Measurements from ENCODE around the gene ACSL1.
"Not testable (repeated sequence)": the region's sequence is repeated elsewhere in the genome, so short reads cannot be mapped to it uniquely, and the experiment has no call there.

The ACSL1 gene

DNA sequence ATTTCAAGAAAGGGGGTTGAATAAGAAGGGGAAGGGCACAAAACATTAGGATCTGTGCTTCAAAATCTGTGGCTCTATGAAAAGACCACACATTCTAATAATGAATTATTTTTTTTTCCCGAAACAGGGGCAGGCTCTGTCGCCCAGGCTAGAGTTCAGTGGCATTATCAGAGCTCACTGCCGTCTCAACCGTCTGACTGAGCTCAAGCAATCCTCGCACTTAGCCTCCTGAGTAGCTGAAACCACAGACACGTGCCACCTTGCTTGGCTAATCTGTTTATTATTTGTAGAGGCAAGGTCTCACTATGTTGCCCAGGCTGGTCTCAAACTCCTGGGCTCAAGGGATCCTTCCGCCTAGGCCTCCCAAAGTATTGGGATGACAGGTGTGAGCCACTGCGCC lies 33.4 kb downstream of the ACSL1 start:
- DNase-seq: no peak

DNA sequence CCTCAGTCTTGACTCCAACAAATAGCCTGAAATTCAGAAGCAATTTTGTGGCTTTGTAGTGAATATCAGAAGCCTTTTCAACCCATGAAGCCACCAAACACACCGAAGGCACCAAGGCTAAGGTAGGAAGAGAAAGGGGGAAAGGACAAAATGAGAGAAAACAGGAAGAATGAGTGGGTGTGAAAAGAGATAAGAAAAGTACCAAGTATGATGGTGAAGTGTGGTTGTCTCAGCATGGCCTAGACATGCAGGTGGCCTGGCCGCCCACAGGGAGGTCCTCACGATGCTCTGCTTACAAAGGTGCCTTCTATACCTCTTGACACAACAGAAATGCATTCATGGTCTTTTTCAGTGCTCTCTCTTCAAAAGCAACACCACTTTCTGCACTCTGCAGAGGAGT lies 34.9 kb downstream of the ACSL1 start:
- DNase-seq: no peak

- no peak for DNase-seq
These were observed 37.8 kb downstream of the ACSL1 start for GRCh38 chr4:184787766-184788503.

DNA sequence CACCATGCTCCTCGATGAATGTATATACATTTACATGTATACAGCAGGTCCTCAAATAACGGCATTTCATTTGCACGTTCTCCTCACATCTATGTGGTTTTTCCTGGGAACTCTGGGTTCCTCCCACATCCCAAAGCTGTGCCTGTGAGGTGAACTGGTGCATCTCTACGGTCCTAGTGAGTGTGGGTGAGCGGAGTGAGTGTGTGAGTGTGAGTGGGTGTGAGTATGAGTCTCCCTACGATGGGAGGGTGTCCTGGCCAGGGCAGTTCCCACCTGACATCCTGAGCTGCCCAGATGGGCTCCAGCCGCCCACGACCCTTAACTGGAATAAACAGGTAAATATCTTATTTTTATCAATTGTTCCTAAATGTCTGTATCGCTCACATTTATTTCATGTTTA lies 40.0 kb downstream of the ACSL1 start:
- DNase-seq: no peak

- no peak for DNase-seq
These were observed 41.0 kb downstream of the ACSL1 start for GRCh38 chr4:184784628-184785257.

DNA sequence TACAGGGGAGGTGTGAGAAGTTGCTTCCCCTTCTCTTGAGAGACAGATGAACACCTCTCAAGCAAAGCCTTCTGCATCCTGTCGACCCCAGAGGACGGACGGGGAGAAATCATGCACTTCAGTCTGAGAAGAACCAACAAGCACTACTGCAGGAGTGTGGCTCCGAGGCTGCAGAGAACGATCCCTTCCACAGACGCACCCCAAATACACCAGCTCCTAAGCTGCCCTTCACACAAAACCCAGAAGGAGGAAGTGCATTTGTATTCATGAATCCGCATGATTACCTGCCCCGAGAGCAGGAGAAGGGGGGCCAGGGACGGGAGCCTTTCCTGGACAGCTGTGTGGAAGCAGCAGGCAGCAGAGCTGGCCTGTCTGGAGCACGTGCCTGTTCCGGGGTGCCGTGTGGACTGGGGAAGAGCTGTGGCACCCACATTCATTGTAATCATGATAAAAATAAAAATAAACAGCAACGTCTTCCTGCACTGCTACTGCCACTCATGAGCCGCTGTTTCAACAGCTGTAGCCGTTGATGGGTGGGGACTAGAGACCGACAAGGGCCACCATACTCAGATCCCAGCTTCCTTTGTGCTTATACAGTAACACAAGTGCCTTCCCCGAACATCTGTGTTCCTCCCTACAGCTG lies 42.9 kb downstream of the ACSL1 start:
- peak; percentile 16 for DNase-seq

DNA sequence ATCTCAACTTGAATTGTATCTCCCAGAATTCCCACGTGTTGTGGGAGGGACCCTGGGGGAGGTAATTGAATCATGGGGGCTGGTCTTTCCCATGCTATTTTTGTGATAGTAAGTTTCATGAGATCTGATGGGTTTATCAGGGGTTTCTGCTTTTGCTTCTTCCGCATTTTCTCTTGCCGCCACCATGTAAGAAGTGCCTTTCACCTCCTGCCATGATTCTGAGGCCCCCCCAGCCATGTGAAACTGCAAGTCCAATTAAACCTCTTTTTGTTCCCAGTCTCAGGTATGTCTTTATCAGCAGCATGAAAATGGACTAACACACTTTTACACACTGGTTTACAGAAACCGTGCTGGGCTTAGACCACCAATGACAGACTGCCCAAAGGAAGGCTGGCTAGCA lies 46.6 kb downstream of the ACSL1 start:
- DNase-seq: not testable (repeated sequence)

DNA sequence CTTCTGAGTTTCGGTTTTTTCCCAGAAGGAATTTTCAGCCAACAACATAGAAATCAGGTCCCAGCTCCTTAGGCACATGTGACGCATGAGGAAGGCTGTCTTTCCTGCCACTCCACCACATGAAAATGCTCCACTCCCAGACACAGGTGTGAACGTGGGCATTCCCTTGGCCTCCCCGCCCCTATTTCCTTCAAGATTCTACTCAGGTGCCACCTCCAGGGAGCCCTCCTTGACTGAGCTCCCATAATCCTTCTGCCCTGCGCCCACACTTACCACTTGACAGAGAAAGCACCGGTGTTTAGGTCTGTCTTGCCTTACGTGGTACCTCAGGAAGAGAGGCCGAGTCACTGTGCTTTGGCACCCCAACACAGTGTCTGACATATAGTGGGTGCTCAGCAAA lies 47.4 kb downstream of the ACSL1 start:
- no peak for DNase-seq

DNA sequence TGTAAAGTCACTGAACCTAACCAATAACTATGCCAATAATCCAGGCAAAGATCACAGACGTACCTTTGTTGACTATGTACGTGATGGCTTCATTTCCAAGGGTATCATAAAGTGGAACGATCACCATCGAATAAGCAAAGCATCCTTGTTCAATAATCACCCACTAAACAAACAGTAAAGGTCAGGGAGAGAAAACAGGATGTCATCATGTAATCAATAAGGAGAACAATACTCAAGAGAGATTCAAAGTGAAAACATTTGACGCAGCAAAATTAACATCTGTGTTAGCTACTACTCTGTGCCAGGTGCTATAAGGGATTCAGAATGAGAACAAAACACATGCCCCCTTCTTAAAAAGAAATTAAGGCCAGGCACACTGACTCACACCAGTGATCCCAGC lies 48.9 kb downstream of the ACSL1 start:
- no peak for DNase-seq

GRCh38 chr4:184775854-184776555 lies 49.8 kb downstream of the ACSL1 start:
- no peak for DNase-seq

- DNase-seq: no peak
These were observed 51.6 kb downstream of the ACSL1 start for GRCh38 chr4:184774152-184774551.

- DNase-seq: no peak
These were observed 54.4 kb downstream of the ACSL1 start for GRCh38 chr4:184771416-184771815.

DNA sequence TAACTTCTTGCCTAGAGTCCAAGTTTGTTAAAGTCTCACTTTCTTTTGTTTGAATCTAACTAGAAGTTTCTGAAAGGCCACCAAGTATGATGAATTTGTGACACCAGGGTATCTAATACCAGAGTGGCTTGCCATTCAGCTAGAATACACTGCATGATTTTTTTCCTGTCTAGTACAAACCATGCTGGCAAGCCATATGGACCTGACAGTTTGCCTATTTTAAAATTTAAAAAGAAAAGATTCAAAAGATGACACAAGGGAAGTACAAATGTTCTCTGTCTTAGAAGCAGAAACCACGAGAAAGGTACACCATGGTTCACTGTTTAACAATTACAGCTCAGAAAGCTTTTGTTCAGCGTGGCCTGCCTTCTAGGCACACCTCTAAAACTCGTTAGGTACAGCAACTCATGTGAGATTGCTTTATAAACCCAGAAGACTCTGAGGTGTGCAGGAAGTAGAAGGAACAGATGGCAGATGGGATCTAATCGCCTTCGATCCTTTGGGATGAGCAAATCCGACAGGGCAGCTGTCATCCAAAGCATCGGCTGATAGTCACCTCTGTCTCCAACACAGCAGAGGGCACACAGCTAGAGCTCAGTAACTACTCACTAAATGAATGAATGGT lies 56.5 kb downstream of the ACSL1 start:
- DNase-seq: no peak

GRCh38 chr4:184768296-184768695 lies 57.5 kb downstream of the ACSL1 start:
- no peak for DNase-seq

DNA sequence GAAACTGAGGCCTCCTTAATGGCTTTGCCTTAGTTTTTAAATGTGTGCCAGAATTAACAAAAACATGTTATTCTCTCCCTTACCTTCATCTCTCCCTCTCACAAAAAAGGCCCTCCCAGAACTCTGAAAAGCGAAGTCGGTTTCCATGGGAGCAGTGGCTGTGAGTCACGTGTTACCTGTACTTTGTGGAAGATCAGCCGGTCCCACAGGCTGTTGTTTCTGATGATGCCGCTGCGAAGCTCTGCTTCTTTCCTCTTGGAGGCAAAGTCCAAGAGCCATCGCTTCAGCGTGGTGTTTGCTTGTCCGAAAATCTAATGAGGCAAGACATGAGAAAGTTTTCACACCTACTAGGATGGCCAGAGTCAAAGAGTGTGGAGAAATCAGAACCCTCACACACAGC lies 59.3 kb downstream of the ACSL1 start:
- DNase-seq: no peak

DNA sequence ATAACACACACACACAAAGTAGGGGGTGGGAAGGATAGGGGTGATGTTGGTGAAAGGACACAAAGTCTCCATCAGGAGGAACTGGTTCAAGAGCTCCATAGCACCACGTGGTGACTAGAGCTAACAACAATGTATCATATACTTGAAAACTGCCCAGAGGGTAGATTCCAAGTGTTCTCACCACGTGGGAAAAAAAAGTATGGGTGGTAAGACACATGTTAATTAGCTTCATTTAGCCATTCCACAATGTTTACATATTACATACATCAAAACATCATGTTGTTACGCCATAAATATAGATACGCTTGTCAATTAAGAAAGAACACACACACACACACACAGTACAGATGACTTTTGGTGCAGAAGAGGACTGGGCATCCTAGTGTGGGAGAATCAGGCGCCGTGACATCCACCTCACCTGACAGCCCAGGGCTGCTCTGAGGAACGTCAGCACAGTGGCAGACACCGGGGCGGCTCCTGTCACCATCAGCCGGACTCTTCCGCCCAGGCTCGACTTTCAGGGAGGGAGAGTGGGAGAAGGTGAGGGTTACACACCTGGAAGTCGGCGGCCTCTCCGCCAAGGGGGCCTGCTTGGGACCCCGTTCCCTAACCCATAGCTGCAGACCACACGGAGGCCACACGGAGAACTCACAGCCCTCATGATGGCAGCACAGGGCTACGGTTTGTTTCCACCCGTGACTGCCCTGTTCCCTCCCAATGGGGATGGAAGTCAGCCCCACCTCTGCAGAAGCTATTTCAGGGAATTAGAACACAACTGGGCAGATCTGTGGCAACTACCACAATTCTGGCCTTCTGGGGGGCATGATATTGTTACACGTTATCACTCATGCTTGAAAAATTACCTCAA lies 60.1 kb downstream of the ACSL1 start:
- DNase-seq: no peak

GRCh38 chr4:184764601-184765000 lies 61.2 kb downstream of the ACSL1 start:
- DNase-seq: no peak

DNA sequence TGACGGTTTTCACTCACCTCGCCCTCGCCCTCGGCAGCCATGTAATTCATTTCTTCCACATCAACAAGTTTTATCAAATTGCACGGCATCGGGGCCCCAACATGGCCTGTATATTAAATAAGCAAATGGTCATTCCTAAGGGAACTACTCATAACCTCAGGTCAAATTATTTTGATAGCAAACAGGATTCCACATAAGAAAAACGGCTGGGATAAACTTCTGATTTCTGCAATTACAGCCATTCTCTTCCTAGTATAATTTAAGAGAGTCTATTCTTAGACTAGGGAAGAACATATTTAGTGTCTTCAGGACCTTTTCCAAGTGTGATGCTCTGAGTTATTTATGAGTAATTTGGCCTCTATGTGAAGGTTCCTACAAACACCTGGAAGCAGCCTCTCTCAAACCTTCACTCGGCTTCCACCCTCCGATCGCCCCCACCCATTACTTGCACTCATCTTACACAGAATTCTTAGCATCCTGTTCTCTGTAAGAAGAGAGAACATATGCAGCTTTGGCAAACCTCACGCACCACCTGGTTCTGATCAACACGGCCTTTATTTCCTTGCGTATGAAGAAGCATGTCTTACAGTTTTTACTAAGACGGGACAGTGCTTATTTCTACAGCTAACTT lies 62.5 kb downstream of the ACSL1 start:
- DNase-seq: no peak

- no peak for DNase-seq
These were observed 63.7 kb downstream of the ACSL1 start for GRCh38 chr4:184762100-184762499.

GRCh38 chr4:184760681-184761080 lies 65.1 kb downstream of the ACSL1 start:
- DNase-seq: no peak

DNA sequence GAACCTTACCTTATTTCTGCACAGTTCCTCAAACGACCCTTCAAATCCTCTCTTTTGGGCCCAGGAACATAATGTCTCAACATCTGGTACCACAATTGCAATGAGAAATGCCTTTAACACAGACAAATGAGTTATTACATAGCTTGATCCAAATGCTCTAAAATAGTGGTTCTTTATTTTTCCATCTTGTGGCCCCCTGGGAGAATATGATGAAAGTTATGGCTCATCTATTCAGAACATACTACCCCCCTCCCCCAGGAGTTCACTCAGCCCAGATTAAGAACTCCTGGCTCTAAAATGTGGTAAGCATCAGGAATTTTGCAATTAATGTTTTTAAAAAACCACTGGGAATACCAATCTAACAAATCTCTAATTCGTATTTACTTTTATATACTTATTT lies 68.0 kb downstream of the ACSL1 start:
- no peak for DNase-seq

Data from right kidney (tissue), 1 donor.